NCI-H2029 (cell line): Measurements from ENCODE around the gene HMX2.
"Not testable (repeated sequence)": the region's sequence is repeated elsewhere in the genome, so short reads cannot be mapped to it uniquely, and the experiment has no call there.

Experiments used
- DNase-seq: peaks from one replicate; lab custom pipeline; 2025; lab: John Stamatoyannopoulos, UW

The HMX2 gene

GRCh38 chr10:123153486-123154091, 5.7 kb downstream of the HMX2 start:
- no peak for DNase-seq

DNA sequence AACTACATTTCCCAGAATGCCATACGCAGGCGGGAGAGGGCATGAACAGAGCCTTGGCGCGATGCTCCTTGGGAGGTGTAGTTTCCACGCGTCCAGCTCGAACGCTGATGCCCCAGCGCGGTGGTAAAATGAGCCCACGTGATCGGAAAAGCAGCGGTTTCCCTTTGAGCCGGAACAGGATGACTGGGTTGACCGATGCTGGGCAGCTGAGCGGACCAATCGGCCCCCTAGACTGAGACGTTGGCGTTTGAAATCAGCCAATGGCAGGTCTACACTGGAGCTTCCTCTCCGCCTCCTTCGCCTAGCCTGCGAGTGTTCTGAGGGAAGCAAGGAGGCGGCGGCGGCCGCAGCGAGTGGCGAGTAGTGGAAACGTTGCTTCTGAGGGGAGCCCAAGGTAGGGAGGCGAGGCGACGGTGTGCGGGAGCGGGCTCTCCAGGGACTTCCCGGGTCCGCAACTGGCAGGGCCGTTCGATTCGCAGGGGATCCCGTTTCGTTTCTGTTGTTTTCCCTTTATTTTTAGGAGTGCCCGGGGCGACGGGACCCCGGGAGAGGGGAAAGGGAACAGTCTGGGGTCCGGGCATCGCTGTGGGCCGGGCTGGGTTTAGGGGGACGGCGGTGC, 6.3 kb downstream of the HMX2 start, which contains the start of gene BUB3:
BUB3 (plus strand) TSS at position 311 of the 619 bp plus-strand sequence. CDS start 516 bp downstream, outside the sequence.
- peak; percentile 94 for DNase-seq

GRCh38 chr10:123154711-123155505, 7.0 kb downstream of the HMX2 start:
- DNase-seq, result peak; percentile 20

GRCh38 chr10:123156078-123156477, 8.1 kb downstream of the HMX2 start:
- DNase-seq, result no peak

- DNase-seq, result no peak
Measured at GRCh38 chr10:123157210-123157609, 9.3 kb downstream of the HMX2 start.

- no peak for DNase-seq
Measured at GRCh38 chr10:123158682-123159081, 10.7 kb downstream of the HMX2 start.

DNA sequence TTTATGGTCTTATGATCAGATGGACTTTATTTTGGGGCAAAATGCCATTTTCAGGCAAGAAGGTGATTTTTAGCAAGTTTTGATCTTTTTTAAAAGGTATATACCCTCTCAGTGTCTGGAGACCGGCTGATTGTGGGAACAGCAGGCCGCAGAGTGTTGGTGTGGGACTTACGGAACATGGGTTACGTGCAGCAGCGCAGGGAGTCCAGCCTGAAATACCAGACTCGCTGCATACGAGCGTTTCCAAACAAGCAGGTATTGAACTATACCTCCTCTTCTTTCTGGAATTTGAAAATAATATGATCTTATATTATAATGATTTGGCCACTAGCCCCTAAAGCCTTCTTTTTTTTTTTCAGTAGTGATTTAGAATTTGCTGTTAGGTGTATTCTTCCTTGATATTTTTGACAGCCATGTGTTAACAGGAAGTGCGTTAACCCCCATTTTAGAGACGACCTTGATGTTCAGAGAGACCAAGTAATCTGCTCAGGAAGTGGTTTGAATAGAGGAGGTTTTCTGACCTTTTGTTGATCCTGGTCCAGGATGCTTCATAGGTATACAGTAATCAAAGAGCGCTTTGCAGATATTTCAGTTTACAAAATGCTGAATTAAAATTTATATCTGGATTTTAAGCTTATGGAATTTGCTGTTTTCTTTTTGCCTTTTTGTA, 12.5 kb downstream of the HMX2 start:
- DNase-seq, result no peak

DNA sequence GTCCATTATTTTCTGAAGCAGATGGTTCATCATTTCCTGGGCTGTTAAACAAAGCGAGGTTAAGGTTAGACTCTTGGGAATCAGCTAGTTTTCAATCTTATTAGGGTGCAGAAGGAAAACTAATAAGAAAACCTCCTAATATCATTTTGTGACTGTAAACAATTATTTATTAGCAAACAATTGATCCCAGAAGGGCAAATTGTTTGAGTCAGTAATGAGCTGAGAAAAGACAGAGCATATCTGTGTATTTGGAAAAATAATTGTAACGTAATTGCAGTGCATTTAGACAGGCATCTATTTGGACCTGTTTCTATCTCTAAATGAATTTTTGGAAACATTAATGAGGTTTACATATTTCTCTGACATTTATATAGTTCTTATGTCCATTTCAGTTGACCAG, 16.4 kb downstream of the HMX2 start:
- DNase-seq, result no peak

DNA sequence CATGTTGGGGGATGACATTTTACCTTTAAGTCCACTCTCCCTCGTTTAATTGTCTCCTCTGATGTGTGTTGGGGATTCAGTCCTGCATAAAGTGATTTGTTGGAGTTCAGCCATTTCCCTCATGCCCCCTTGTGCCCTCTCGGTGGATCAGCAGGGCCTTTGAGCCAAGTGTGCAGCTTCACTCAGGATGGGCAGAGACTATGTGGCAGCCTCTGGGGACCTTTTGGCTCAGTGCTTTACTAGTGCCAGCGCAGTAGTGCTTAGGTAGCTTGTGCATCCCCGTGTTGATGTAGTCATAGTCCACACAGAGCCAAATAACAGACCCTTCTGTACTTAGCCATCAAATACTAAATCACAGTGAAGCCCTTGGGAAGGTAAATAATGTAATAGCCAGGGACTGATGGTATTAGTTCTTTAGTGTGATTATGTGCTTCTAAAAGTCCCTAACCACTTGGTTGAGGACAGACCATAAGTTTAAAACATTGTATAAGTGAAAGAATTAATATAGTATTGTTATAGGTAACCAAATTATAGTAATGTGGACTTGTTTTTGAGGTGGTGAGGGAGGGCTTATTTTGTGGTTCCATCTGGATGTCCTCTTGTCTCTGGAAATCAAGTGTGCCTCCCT, 17.6 kb downstream of the HMX2 start:
- DNase-seq, result no peak

DNA sequence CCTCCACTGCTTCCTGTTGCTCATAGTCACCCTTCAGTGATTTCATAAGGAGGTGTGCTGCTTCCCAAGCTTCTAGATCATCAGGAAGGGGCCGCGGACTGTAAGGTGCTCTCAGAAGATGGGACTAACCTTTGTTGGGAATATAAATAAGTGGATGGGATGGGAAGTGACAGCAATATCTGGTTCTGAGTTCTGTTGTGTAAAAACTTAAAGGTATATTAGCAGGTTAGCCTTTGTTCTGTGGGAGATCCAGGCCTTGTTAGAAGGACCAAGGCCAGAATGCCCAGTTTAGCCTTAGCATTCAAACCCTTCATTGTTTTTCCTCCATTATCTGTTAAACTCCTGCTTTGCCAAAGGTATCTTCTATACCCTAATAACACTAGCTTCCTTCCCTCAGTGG, 18.7 kb downstream of the HMX2 start:
- DNase-seq, result peak; percentile 8

- DNase-seq, result no peak
Measured at GRCh38 chr10:123170961-123171360, 23.0 kb downstream of the HMX2 start.

GRCh38 chr10:123171616-123172015, 23.7 kb downstream of the HMX2 start:
- not testable (repeated sequence) for DNase-seq

- no peak for DNase-seq
Measured at GRCh38 chr10:123175389-123176387, 27.8 kb downstream of the HMX2 start.

GRCh38 chr10:123178390-123178789, 30.5 kb downstream of the HMX2 start:
- DNase-seq, result not testable (repeated sequence)

- no peak for DNase-seq
Measured at GRCh38 chr10:123180101-123181090, 32.5 kb downstream of the HMX2 start.

DNA sequence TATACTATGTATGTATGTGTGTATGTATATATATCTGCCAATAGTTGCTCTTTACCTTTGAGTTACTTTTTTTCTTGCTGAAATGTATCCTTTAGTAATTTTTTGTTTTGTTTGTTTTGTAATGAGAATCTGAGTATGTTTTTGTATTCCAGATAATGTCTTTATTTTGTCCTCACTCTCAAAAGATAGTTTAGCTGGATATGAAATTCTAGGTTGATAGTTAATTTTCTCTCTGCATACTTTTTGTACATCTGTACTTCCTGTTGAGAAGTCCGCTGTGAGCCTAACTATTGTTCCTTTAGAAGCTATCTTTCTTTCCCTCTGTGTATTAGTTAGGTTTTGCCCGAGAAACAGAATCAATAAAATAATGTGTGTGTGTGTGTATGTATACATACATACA, 35.8 kb downstream of the HMX2 start:
- no peak for DNase-seq

- no peak for DNase-seq
Measured at GRCh38 chr10:123187781-123188180, 39.8 kb downstream of the HMX2 start.

DNA sequence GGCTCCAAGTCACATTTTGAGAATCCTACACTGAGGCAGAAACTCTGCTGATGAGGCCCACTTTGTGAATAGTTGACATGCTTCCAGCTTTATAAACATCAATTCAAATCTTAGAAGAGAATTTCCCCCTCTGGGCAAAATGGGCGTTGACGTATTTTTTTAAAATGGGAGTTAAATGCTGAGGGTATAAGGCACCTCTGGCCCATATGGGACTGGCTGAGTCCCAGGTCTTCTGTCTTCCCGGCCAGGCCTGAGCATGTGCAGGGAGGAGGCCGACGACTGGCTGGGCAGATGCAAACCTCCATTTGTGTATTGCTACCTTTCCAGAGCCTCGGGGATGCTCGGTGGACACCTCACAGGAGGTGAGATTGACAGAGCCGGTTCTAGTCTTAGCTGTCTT, 44.0 kb downstream of the HMX2 start:
- no peak for DNase-seq

DNA sequence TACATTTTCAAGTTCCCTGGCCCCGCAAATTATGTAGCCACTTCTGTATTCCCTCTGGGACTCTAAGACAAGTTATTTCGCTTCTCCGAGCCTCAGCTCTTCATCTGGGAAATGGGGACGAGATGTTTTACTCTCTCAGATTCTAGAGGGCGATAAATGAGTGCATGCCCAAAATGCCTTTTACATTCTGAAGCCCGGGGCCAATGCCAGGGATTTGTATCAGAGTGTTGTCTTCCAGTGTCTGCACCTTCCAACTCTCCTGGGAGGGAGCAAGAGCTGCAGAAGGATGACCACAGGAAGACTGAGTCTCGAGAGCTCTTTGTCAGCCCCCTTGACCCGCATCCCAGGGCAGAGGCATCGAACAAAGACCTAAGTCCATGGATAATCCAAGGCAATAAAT, 46.1 kb downstream of the HMX2 start:
- no peak for DNase-seq
